GM18873 (cell line): ENCODE results near the gene C15orf62.

Experiments
- ATAC-seq: cut with Tn5 transposase; IDR thresholded peaks from one replicate; pipeline ENCODE4 v1.9.1; 2021; ENCODE audit warnings: mild to moderate bottlenecking, moderate library complexity, moderate number of reproducible peaks; ENCODE audit not compliant: unreplicated experiment, low FRiP score

The C15orf62 gene

GRCh38 chr15:40807888-40808461 is 38.2 kb downstream of the C15orf62 start:
- no peak for ATAC-seq

DNA sequence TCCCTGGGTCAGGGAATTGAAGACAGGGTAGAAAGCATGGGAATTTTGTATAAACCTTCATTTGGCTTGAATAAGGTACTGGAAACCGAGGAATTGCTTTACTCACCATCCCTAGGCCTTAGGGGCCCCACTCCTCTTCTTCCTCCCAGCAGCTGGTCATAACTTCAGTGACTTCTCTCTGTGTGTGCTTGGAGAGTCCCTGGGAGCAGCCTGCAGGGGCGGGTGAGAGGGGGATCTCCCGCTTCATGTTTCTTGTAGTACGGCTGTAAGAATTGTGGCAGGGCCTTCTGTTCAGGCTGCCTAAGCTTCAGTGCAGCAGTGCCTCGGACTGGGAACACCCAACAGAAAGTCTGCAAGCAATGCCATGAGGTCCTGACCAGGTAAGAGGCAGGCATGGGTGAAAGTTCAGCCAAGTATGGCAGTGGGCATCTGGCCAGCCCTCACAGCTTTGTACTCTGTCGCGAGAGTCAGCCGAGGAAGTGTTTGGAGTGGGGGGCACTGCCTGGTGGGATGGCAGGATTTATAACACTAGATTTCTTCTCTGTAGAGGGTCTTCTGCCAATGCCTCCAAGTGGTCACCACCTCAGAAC is 39.2 kb downstream of the C15orf62 start:
- no peak for ATAC-seq

- no peak for ATAC-seq
Measured at GRCh38 chr15:40812721-40813425, 43.1 kb downstream of the C15orf62 start.

- ATAC-seq, result no peak
Measured at GRCh38 chr15:40815042-40815698, 45.4 kb downstream of the C15orf62 start.

GRCh38 chr15:40819048-40819447 is 49.3 kb downstream of the C15orf62 start:
- no peak for ATAC-seq

DNA sequence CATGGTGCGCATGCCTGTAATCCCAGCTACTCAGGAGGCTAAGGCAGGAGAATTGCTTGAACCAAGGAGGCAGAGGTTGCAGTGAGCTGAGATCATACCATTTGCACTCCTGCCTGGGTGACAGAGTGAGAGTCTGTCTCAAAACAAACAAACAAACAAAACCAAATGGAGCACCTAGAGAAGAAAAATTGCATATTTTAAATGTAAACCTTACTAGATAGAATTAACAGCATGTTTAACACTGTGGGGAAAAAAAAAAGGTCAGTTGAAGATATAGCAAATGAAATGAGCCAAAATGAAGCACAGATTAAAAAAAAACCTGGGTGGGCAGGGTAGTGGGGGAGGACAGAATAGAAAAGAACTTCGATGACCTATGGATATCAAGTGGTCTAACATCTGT is 51.4 kb downstream of the C15orf62 start:
- no peak for ATAC-seq
